Measurements from ENCODE around the gene FAM181A.

The FAM181A gene

DNA sequence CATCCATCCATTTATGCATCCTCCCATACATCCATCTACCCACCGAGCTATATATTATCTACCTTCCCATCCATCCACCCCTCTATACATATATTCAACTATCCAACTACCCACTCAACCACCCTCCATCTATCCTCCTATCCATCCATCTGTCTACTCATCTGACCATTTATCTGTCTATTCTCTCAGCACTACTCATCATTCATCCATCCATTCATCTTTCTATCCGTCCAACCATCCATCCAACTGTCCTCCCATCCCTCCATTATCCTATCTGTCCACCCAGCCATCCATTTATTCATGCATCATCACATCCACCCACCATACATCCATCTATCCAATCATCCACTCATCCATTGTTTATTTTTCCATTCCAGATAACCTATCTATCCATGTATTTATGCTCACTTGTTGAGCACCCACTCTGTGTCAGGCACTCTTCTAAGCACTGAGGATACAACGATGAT, 37.7 kb downstream of the FAM181A start:
- no peak for DNase-seq

- no peak for DNase-seq
Measured at GRCh38 chr14:93965287-93965821, 38.2 kb downstream of the FAM181A start.

GRCh38 chr14:93965946-93966474, 38.9 kb downstream of the FAM181A start:
- DNase-seq, result no peak

GRCh38 chr14:93967637-93968250, 40.6 kb downstream of the FAM181A start:
- no peak for DNase-seq

GRCh38 chr14:93969082-93969828, 42.1 kb downstream of the FAM181A start:
- no peak for DNase-seq

DNA sequence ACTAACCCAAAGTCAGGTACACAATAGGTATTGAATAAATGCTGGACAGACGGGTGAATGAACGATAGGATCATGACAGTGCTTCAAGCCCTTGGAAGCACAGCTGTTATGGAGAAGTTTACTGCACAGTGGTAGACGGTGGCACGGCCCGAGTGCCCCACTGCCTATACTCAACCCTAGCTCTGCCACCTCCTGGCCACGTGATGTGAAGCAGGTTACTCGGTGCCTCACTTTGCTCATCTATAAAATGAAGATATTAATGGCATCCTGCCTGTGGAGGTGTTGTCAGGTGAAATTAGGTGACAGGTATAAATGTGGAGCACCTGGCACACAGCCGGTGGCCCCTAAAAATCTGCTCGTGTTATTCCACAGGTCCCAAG, 43.4 kb downstream of the FAM181A start:
- DNase-seq, result no peak

- DNase-seq, result no peak
Measured at GRCh38 chr14:93970965-93971634, 44.0 kb downstream of the FAM181A start.

- no peak for DNase-seq
Measured at GRCh38 chr14:93971635-93972027, 44.5 kb downstream of the FAM181A start.

GRCh38 chr14:93972618-93973205, 45.6 kb downstream of the FAM181A start:
- no peak for DNase-seq

- no peak for DNase-seq
Measured at GRCh38 chr14:93973607-93974006, 46.5 kb downstream of the FAM181A start.

DNA sequence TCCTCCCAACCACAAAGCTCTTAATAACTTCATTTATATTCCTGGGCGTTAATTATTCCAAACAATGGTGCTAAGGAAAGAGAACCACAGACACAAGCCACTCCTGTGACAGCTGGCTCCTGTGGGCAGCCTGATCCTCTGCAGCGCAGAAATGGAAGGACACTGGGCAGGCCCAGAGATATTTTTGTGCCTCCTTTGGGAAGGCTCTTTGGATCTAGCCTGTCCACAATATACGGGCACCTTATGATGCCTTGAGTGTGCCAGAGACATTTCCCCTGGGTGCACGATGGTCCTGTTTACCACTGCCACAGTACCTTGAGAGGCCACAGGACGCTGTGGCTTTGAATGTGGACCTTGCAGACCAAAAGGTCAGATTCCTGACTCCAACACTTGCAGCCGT, 47.2 kb downstream of the FAM181A start:
- no peak for DNase-seq

DNA sequence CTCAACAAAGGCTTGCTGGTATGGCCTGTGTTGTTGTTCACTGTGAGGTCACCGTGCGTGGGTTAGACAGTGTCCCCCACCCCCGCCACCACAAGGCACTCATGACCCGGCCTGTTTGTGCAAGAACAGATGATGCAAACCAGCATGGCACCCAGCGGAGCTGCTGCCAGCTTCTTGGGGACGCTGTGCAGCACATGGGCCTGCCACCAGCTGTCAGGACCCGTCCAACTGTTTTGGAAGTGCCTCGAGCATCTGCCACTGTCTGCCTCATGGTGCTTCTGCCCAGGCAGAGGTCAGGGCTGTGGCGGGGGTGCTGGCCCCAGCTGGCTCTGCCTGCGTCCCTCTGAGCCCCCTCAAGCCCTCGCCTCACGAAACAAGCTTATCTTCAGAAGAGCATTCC, 47.7 kb downstream of the FAM181A start:
- no peak for DNase-seq

DNA sequence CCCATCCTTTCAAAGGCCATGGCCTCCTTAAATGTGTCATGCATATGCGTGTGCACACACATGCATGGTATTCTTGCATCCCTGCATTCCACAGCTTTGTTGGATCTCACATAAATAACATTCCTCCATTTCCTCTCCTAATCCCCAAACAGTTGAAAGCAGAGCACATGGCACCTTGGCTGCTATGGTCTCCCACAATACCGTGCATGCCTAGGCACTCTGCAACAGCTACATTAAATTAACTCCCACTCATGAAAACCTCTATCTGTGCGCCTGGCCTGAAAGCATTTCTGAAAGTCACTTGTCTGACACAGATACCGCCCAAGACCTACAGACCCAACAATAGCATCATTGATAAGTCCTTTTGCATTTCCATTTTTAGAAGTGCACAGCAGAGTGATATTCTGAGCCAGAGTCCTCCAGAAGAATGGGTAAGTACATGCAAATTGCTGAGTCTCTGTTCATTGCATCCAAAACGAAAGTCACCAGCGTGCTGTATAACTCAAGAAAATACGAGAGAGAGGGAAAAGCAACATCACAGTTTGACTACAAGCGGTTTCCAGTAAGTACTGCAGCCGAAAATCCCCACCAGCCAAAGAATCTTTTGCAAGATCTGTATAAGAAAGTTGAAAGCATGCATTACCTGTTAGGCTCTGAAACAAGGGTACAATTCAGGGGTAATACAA, 48.8 kb downstream of the FAM181A start:
- no peak for DNase-seq

DNA sequence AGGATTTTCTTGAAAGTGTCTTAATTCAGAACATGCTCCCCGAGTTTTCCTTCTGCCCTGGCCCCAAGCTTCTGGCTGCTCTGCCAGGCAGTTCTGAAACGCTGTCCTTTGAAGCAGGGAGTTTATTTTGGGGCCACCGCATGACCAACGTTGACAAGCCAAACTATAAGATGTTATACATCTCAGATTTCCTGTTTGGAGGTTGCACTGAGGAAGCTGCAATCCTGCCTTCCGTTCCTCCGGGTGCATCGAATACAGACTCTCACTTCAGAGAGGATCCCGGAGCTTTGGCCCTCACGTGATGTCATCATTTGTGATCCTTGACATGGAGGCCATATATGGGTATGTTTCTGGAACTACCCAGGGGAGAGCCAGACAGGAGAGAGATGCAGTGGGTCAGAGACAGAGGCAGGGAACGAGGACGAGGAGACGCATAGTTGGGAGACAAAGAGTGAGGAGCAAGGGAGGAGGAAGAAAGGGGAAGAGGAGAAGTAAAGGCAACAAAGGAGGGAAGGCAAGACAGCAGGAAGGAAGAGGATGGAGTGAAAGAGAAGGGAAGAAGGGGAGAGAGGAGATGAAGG, 49.4 kb downstream of the FAM181A start, which contains the start of gene ASB2:
TSS of gene ASB2 (minus strand) at position 94 of the 581 bp plus-strand sequence. CDS start 12,031 bp downstream, outside the sequence.
- DNase-seq, result no peak

- no peak for DNase-seq
Measured at GRCh38 chr14:93977171-93977570, 50.0 kb downstream of the FAM181A start.

GRCh38 chr14:93977790-93978581, 50.8 kb downstream of the FAM181A start:
- DNase-seq, result no peak

GRCh38 chr14:93978735-93979134, 51.6 kb downstream of the FAM181A start:
- DNase-seq, result no peak
